ENCODE measurements around the gene CAMK2A. TPM values are rescaled to one million over a fixed set of nuclear protein-coding genes. Genes with fewer than 3 reads are reported as not detected.

Gene CAMK2A
- 0.24 TPM in 1 of 3 replicates, not detected in the others for total RNA-seq
- long read RNA-seq, result 0 reads

DNA sequence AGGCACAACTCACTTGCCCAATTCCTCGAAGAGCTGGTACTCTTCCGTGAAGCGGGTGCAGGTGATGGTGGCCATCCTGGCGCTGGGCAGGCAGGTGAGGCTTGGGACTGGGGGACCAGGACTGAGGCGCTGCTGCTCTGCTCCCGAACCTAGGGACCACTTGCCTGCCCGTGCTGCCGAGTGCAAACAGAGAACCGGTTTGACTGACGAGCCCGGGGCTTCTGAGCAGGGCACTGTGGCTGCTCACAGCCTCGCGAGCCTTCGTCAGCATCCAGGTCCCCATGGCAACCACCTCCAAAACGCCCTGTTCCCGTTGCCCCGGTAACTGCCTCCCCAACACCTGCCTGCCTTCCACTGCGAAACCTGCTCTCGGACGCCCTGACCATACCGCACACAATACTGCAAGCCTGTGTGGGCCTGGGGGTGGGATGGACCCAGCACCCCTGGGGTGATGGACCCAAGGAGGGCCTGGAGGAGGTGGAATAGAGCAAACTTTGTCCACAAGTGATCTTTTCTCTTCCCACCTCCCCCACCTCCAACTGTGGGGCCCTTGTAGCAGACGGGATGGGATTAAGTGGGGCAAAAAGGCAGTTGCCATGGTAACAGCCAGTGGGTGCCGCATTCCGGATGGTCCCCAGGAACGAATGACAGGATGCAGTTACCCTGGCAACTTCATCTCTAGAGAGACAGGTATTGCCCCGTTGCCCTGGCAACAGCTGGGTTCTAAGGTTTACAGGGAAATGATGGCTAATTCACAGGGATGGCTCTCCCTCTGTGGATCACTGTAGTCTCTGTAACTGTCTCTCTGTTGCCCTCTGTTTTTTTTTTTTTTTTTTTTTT lies at the start of gene CAMK2A:
Gene CAMK2A, minus strand, starts transcription at position 223 of the 840 bp plus-strand sequence. Its CDS starts 148 bp downstream, at position 75.
- Mint-ChIP-seq H3K27me3 (ENCODE audit: low read depth) (no peaks in the 10 kb centered on the region), H3K36me3 (ENCODE audit: low read depth) (no peaks in the 10 kb centered on the region), H3K4me1 (ENCODE audit: low read depth) (no peaks in the 10 kb centered on the region), H3K9me3 (ENCODE audit: low read depth) (no peaks in the 10 kb centered on the region), H3K4me3 (ENCODE audit: unreplicated experiment) (no peak within 1 kb of the TSS), H3K27ac (ENCODE audit: unreplicated experiment) (no peak within 1 kb of the TSS)
- TF ChIP-seq, protein P1, sequence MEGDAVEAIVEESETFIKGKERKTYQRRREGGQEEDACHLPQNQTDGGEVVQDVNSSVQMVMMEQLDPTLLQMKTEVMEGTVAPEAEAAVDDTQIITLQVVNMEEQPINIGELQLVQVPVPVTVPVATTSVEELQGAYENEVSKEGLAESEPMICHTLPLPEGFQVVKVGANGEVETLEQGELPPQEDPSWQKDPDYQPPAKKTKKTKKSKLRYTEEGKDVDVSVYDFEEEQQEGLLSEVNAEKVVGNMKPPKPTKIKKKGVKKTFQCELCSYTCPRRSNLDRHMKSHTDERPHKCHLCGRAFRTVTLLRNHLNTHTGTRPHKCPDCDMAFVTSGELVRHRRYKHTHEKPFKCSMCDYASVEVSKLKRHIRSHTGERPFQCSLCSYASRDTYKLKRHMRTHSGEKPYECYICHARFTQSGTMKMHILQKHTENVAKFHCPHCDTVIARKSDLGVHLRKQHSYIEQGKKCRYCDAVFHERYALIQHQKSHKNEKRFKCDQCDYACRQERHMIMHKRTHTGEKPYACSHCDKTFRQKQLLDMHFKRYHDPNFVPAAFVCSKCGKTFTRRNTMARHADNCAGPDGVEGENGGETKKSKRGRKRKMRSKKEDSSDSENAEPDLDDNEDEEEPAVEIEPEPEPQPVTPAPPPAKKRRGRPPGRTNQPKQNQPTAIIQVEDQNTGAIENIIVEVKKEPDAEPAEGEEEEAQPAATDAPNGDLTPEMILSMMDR (IDR thresholded peaks at IDR 0.05), result no peak
- peak; percentile 75 for DNase-seq (ENCODE audit: low spot score)

DNA sequence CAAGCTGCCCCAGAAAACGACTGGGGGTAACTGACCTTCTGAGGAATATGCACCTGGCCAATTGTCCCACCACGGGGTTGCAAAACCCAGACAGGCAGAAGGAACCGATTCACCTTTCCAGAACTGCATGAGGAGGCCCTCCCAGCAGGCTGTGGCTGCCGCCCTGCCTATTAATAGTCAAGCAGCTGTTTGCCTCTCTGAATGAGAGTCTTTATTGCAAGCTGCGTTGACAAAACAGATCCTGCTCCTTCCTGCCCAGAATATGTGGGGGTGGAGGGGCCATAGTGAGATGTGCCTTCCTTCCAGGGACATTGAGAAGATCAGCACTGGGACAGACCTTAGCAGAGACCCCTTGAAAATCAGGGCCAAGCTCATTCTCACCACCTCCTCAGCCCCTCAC lies 49.6 kb upstream of the CAMK2A start:
- H3K9me3 Mint-ChIP-seq (ENCODE audit: low read depth), result no peaks in the 10 kb centered on the region
- H3K27me3 Mint-ChIP-seq (ENCODE audit: low read depth), result no peaks in the 10 kb centered on the region
- no peak overlapping the region for H3K4me3 Mint-ChIP-seq (ENCODE audit: unreplicated experiment)
- H3K27ac Mint-ChIP-seq (ENCODE audit: unreplicated experiment), result no peak overlapping the region
- no peak for DNase-seq (ENCODE audit: low spot score)
- H3K36me3 Mint-ChIP-seq (ENCODE audit: low read depth), result no peaks in the 10 kb centered on the region
- H3K4me1 Mint-ChIP-seq (ENCODE audit: low read depth), result no peaks in the 10 kb centered on the region
- TF ChIP-seq, protein P1 (IDR thresholded peaks at IDR 0.05), result no peak

DNA sequence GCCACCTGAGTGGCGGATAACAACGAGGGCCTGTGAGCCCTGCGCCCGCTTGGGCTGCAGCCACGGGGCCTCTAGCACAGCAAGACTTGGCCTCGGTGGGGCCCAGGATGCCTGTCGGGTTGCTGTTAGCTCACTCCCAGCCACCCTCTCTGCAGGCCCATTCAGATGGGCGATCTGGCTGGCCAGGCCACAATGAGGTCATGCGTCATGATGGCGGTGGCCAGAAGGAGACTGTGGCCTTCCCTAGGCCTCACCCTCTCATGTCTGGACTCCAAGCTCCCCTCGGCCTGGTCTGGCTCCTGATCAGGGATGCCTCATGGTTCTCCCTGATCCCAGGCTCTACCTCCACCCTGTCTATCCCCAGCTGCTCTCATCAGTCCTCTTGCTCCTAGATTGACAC lies 49.0 kb upstream of the CAMK2A start:
- H3K4me1 Mint-ChIP-seq (ENCODE audit: low read depth), result no peaks in the 10 kb centered on the region
- H3K36me3 Mint-ChIP-seq (ENCODE audit: low read depth), result no peaks in the 10 kb centered on the region
- DNase-seq (ENCODE audit: low spot score), result no peak
- H3K9me3 Mint-ChIP-seq (ENCODE audit: low read depth), result no peaks in the 10 kb centered on the region
- H3K27me3 Mint-ChIP-seq (ENCODE audit: low read depth), result no peaks in the 10 kb centered on the region
- no peak overlapping the region for H3K4me3 Mint-ChIP-seq (ENCODE audit: unreplicated experiment)
- TF ChIP-seq, protein P1 (IDR thresholded peaks at IDR 0.05), result no peak
- no peak overlapping the region for H3K27ac Mint-ChIP-seq (ENCODE audit: unreplicated experiment)

DNA sequence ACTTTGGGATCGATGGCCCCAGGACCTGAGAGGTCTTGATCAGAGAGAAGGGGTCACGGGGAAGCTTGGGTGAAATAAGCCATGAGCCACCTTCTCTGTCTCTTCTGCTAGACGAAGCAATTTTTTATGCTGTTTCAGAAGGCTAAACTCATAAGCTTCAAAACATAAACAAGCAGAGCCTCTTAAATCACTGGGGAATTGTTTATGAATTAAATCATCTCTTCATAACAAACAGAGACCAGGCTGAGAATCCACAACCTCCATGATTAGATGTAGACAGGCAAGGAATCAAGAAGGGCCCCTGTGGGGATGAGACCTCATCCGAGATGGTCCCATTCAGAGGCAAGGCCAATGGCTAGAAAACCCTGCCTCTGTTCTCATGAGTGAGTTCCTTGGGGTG lies 46.2 kb upstream of the CAMK2A start:
- DNase-seq (ENCODE audit: low spot score), result no peak
- no peaks in the 10 kb centered on the region for H3K36me3 Mint-ChIP-seq (ENCODE audit: low read depth)
- no peak overlapping the region for H3K4me3 Mint-ChIP-seq (ENCODE audit: unreplicated experiment)
- no peaks in the 10 kb centered on the region for H3K4me1 Mint-ChIP-seq (ENCODE audit: low read depth)
- H3K27me3 Mint-ChIP-seq (ENCODE audit: low read depth), result no peaks in the 10 kb centered on the region
- no peak overlapping the region for H3K27ac Mint-ChIP-seq (ENCODE audit: unreplicated experiment)
- TF ChIP-seq, protein P1 (IDR thresholded peaks at IDR 0.05), result no peak
- H3K9me3 Mint-ChIP-seq (ENCODE audit: low read depth), result no peaks in the 10 kb centered on the region

DNA sequence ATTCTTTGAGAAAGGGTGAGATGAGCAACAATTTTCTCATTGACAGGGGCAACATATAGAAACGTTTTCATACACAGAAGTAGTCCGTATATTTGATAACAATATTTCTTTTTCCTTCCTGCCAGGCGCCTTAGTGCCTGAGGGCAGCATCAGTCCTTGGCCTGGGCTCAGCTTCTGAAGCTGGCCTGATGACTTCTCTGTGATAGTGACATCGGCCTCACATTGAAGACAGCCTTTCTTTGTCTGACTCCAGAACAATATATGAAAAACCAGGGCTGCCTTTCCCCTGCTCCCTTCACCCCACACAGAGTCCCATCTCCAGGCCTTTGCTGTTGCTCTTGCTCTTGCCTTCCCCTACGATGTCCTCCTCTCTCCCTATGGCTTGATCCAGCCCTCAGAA lies 43.8 kb upstream of the CAMK2A start:
- Mint-ChIP-seq H3K9me3 (ENCODE audit: low read depth) (no peaks in the 10 kb centered on the region), H3K4me1 (ENCODE audit: low read depth) (no peaks in the 10 kb centered on the region), H3K27ac (ENCODE audit: unreplicated experiment) (no peak overlapping the region), H3K27me3 (ENCODE audit: low read depth) (no peaks in the 10 kb centered on the region), H3K36me3 (ENCODE audit: low read depth) (no peaks in the 10 kb centered on the region), H3K4me3 (ENCODE audit: unreplicated experiment) (no peak overlapping the region)
- TF ChIP-seq, protein P1 (IDR thresholded peaks at IDR 0.05), result no peak
- no peak for DNase-seq (ENCODE audit: low spot score)

Data from chondrocyte (in vitro differentiated cells).